B cell (primary cell): ENCODE data around the gene AHRR. TPM values are rescaled to one million over a fixed set of nuclear protein-coding genes. Genes with fewer than 3 reads are reported as not detected.

Source experiments
- ATAC-seq: fragments of 200-7000 bp; cut with Tn5 transposase; one replicate; pipeline ENCODE4 v1.10.0; 2021; ENCODE audit warnings: low read depth, mild to moderate bottlenecking, moderate number of reproducible peaks, moderate library complexity
- CTCF ChIA-PET: fragments of 350-600 bp; sonication (Branson Sonifier 250); formaldehyde crosslinking; loops from one replicate; lab custom pipeline; 2021; ENCODE audit warnings: antibody characterized with exemption, inconsistent platforms; lab: Charles Lee
- POLR2A ChIA-PET: fragments of 350-600 bp; sonication (Branson Sonifier 250); formaldehyde crosslinking; loops from one replicate; lab custom pipeline; 2021; ENCODE audit warnings: antibody characterized with exemption; lab: Charles Lee
- DNase-seq: peaks from one replicate; pipeline ENCODE4 v3.0.0; 2013
- H2AFZ ChIP-seq: 2 replicates; pipeline ENCODE4 v1.6.1; 2012; ENCODE audit warnings: mild to moderate bottlenecking, low read depth, low read length; ENCODE audit not compliant: insufficient read depth, poor library complexity, severe bottlenecking
- H3K27ac ChIP-seq, 2 donors: 1 replicate in 1 of 2; 2 replicates in 1 of 2; pipeline ENCODE4 v1.5.1; 2012 to 2013; ENCODE audit warnings: low read length in 2 of 2, mild to moderate bottlenecking in 2 of 2, moderate library complexity in 1 of 2
- H3K27me3 ChIP-seq, 4 experiments: fragments of 200-600 bp in 1 of 4; sonication (generic) in 1 of 4; replicated peaks in 1 of 4; 1 replicate in 2 of 4; 2 replicates in 2 of 4; pipeline versions ENCODE4 v1.6.1 to v1.7.0; 2013 to 2016; ENCODE audit warnings: low read length in 3 of 4, mild to moderate bottlenecking in 2 of 4, mixed read lengths in 1 of 4, moderate library complexity in 1 of 4; ENCODE audit not compliant: insufficient read depth in 4 of 4, control insufficient read depth in 3 of 4; ENCODE audit errors: control extremely low read depth in 1 of 4
- H3K36me3 ChIP-seq, 2 experiments: replicated peaks in 1 of 2; 1 replicate in 1 of 2; 2 replicates in 1 of 2; pipeline versions ENCODE4 v1.6.1 to v1.7.1; 2013; ENCODE audit warnings: low read length in 1 of 2; ENCODE audit not compliant: insufficient read depth in 2 of 2, control insufficient read depth in 1 of 2; ENCODE audit errors: control extremely low read depth in 1 of 2, extremely low read depth in 1 of 2
- H3K4me1 ChIP-seq, 2 donors: fragments of 200-600 bp in 1 of 2; sonication (generic) in 1 of 2; 1 replicate in 1 of 2; 2 replicates in 1 of 2; pipeline versions ENCODE4 v1.5.1 to v1.6.1; 2013 to 2017; ENCODE audit warnings: low read length in 2 of 2; ENCODE audit not compliant: control insufficient read depth in 2 of 2, insufficient read depth in 2 of 2
- H3K4me2 ChIP-seq: replicated peaks from 2 replicates; pipeline ENCODE3; 2012; ENCODE audit warnings: mild to moderate bottlenecking, low read depth, low read length; ENCODE audit not compliant: poor library complexity, severe bottlenecking
- H3K4me3 ChIP-seq, 5 experiments: fragments of 200-600 bp in 1 of 5; sonication (generic) in 1 of 5; 1 replicate in 3 of 5; 2 replicates in 2 of 5; pipeline versions ENCODE4 v1.5.1 to v1.7.0; 2011 to 2016; ENCODE audit warnings: low read length in 4 of 5, mild to moderate bottlenecking in 4 of 5, low read depth in 2 of 5, control low read depth in 1 of 5, moderate library complexity in 1 of 5; ENCODE audit not compliant: insufficient read depth in 1 of 5; ENCODE audit errors: control extremely low read depth in 1 of 5, extremely low read depth in 1 of 5
- H3K79me2 ChIP-seq: fragments of 200-600 bp; sonication (generic); one replicate; pipeline ENCODE4 v1.6.0; 2016; ENCODE audit warnings: low read length; ENCODE audit not compliant: control insufficient read depth, insufficient read depth
- H3K9ac ChIP-seq: fragments of 200-600 bp; sonication (generic); 2 replicates; pipeline ENCODE4 v1.6.1; 2017; ENCODE audit warnings: mild to moderate bottlenecking, low read length, moderate library complexity
- H3K9me3 ChIP-seq, 3 donors: one replicate each; pipeline versions ENCODE4 v1.6.1 to v1.7.1; 2013; ENCODE audit warnings: low read length in 2 of 3; ENCODE audit not compliant: control insufficient read depth in 2 of 3, insufficient read depth in 1 of 3; ENCODE audit errors: control extremely low read depth in 1 of 3
- H4K20me1 ChIP-seq: 2 replicates; pipeline ENCODE4 v1.6.0; 2012; ENCODE audit warnings: mild to moderate bottlenecking, low read length; ENCODE audit not compliant: insufficient read depth, control insufficient read depth, poor library complexity, severe bottlenecking
- H3K27ac Mint-ChIP-seq: one replicate; pipeline ENCODE4 v1.8.0; 2021; ENCODE audit warnings: mixed read lengths
- H3K27me3 Mint-ChIP-seq: one replicate; pipeline ENCODE4 v1.8.0; 2021; ENCODE audit warnings: mixed read lengths
- H3K4me1 Mint-ChIP-seq: one replicate; pipeline ENCODE4 v1.8.0; 2021; ENCODE audit warnings: mixed read lengths
- H3K4me3 Mint-ChIP-seq: one replicate; pipeline ENCODE4 v1.8.0; 2021; ENCODE audit warnings: mixed read lengths
- H3K9me3 Mint-ChIP-seq: one replicate; pipeline ENCODE4 v1.8.0; 2022; ENCODE audit warnings: mixed read lengths; ENCODE audit not compliant: insufficient read depth
- EZH2 ChIP-seq: IDR thresholded peaks from 2 replicates; pipeline ENCODE4 v1.6.1; 2012; ENCODE audit warnings: borderline replicate concordance, low read depth, mild to moderate bottlenecking, moderate library complexity, low read length; ENCODE audit not compliant: insufficient read depth, poor library complexity, severe bottlenecking
- WGBS: methylation state at CpG from one replicate; pipeline ENCODE4 v1.1.5; 2013; ENCODE audit warnings: missing lambda C conversion rate; ENCODE audit not compliant: insufficient coverage; 5-methylcytosine and 5-hydroxymethylcytosine counted together
- intact Hi-C: fragments of 100-400 bp; cut with micrococcal nuclease; formaldehyde crosslinking; loops from one replicate; pipeline ENCODE4 v1.10.0; 2022
- polyA plus RNA-seq: library from polyadenylated mRNA; depleted of rRNA; stranded (reverse); fragments of >200 nt; gene quantifications from 2 replicates; pipeline ENCODE4 v1.2.3, GENCODE V29; 2012
- total RNA-seq, 2 donors: library from RNA; stranded (reverse); fragments of 120-200 nt in 1 of 2; gene quantifications; 1 replicate in 1 of 2; 2 replicates in 1 of 2; pipeline versions ENCODE4 v1.2.3 to v1.2.4, GENCODE V29; 2013 to 2022
- TF ChIP-seq, protein P1 (sequence below): fragments of 200-600 bp; IDR thresholded peaks from one replicate; pipeline ENCODE4 v1.8.0; 2022; ENCODE audit warnings: antibody characterized with exemption, mild to moderate bottlenecking

The AHRR gene
- total and polyA plus RNA-seq, 2 donors (not counting 1 experiment from before 2014, with no cell fraction given): 0.13 to 1.7 TPM

DNA sequence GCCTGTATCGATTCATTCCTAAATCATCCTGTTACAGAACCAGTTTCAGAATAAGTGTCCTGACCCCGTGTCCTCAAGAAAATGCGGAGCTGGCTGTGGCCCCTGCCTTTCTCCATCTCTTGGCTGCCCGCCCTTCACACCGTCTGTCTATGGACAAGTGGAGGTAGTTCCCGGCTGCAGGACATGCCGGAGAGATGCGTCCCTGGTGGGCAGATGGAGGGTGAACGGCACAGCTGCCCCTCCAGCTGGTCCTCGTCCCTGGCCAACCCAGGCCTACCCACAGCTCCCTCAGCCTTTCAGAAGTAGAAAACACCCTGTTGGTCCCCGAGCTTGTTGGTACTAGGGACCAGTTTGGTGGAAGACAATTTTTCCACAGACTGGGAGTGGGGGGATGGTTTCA lies 106.7 kb downstream of the AHRR start:
- H3K9me3 Mint-ChIP-seq: no peaks in the 10 kb centered on the region
- POLR2A ChIA-PET: no interaction called here
- 96% methylated on average over 9 of the region's 11 CpGs for WGBS

DNA sequence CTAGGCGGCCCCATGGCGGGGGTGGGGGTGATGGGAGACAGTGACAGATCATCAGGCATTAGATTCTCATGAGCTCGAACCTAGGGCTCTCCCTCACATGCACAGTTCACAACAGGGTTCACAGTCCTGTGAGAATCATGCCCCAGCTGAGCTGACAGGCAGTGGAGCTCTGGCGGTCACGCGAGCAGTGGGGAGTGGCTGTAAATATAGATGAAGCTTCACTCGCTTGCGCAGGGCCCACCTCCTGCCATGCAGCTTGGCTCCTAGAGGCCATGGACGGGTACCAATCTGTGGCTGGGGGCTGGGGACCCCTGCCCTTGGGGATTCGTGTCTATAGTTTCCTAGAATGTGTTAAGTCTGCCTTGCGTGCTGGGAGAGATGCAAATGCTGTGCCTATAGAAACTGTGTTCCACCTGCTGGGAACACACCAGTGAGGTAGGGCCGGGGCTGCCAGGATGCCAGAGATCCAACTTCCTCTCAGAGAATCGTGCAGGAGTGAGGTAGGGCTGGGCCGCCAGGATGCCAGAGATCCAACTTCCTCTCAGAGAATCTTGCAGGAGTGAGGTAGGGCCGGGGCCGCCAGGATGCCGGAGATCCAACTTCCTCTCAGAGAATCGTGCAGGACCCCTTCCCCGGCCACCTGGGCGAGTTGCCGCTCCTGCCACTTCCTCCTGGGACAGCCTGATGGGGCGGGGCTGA lies 107.4 kb downstream of the AHRR start:
- WGBS: 85% methylated on average over 18 of the region's 22 CpGs
- H3K4me2 ChIP-seq: no peak overlapping the region
- Mint-ChIP-seq H3K27ac (no peak overlapping the region), H3K27me3 (peaks cover 9% of the 10 kb centered on the region), H3K9me3 (no peaks in the 10 kb centered on the region), H3K4me3 (no peak overlapping the region), H3K4me1 (peaks cover 11% of the 10 kb centered on the region)
- H3K9ac ChIP-seq: no peak overlapping the region
- ATAC-seq: no peak
- ChIA-PET POLR2A (no interaction called here), CTCF (interaction anchor here (1.0 to 5.1 kb wide), 4 partner anchors 13 to 240 kb away, joined by 3 to 41 read pairs (median 4); no protein-coding TSS in a partner anchor)
- H3K36me3 ChIP-seq: no peaks in the 10 kb centered on the region
- no peaks in the 10 kb centered on the region for H4K20me1 ChIP-seq
- no peak for DNase-seq
- peaks cover 0 to 3% (median 0%) of the 10 kb centered on the region in 3 donors for H3K9me3 ChIP-seq
- peaks cover 0 to 3% (median 1%) of the 10 kb centered on the region in 4 experiments for H3K27me3 ChIP-seq
- intact Hi-C loops: no loop called here
- H2AFZ ChIP-seq: no peak overlapping the region
- no peaks in the 10 kb centered on the region for H3K79me2 ChIP-seq
- no peak for TF ChIP-seq EZH2
- TF ChIP-seq, protein P1, sequence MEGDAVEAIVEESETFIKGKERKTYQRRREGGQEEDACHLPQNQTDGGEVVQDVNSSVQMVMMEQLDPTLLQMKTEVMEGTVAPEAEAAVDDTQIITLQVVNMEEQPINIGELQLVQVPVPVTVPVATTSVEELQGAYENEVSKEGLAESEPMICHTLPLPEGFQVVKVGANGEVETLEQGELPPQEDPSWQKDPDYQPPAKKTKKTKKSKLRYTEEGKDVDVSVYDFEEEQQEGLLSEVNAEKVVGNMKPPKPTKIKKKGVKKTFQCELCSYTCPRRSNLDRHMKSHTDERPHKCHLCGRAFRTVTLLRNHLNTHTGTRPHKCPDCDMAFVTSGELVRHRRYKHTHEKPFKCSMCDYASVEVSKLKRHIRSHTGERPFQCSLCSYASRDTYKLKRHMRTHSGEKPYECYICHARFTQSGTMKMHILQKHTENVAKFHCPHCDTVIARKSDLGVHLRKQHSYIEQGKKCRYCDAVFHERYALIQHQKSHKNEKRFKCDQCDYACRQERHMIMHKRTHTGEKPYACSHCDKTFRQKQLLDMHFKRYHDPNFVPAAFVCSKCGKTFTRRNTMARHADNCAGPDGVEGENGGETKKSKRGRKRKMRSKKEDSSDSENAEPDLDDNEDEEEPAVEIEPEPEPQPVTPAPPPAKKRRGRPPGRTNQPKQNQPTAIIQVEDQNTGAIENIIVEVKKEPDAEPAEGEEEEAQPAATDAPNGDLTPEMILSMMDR: no peak
- no peak overlapping the region for H3K4me3 ChIP-seq
- peaks cover 5 to 12% of the 10 kb centered on the region in 2 donors for H3K4me1 ChIP-seq
- no peak overlapping the region for H3K27ac ChIP-seq

More for the DNA sequence above, 106.7 kb downstream of the AHRR start:
- H2AFZ ChIP-seq: no peak overlapping the region
- H3K27me3 ChIP-seq: peaks cover 0 to 3% (median 1%) of the 10 kb centered on the region in 4 experiments
- ATAC-seq (no peak), DNase-seq (no peak)
- no peaks in the 10 kb centered on the region for H4K20me1 ChIP-seq
- no peak overlapping the region for H3K9ac ChIP-seq
- peaks cover 0 to 3% (median 0%) of the 10 kb centered on the region in 3 donors for H3K9me3 ChIP-seq
- no peak overlapping the region for H3K4me3 ChIP-seq
- H3K36me3 ChIP-seq: no peaks in the 10 kb centered on the region
- Mint-ChIP-seq H3K27ac (no peak overlapping the region), H3K4me1 (peaks cover 14% of the 10 kb centered on the region), H3K4me3 (no peak overlapping the region), H3K27me3 (peaks cover 9% of the 10 kb centered on the region)
- no peak overlapping the region for H3K27ac ChIP-seq
- TF ChIP-seq, protein P1: no peak
- TF ChIP-seq EZH2: no peak
- intact Hi-C loops: no loop called here
- H3K79me2 ChIP-seq: no peaks in the 10 kb centered on the region
- H3K4me2 ChIP-seq: no peak overlapping the region
- CTCF ChIA-PET: interaction anchor here (1.0 to 5.1 kb wide), 4 partner anchors 13 to 240 kb away, joined by 3 to 41 read pairs (median 4); no protein-coding TSS in a partner anchor
- H3K4me1 ChIP-seq: peaks cover 5 to 12% of the 10 kb centered on the region in 2 donors
